SIG-M5 (cell line): Measurements from ENCODE around the gene PIK3C2G.

Experiments used
- DNase-seq: peaks from one replicate; lab custom pipeline; 2025; lab: John Stamatoyannopoulos, UW

The PIK3C2G gene

GRCh38 chr12:18343708-18344107, 82.4 kb downstream of the PIK3C2G start:
- DNase-seq = no peak

- DNase-seq = no peak
Measured at GRCh38 chr12:18345021-18345735, 83.9 kb downstream of the PIK3C2G start.

GRCh38 chr12:18352312-18352711, 91.0 kb downstream of the PIK3C2G start:
- DNase-seq = no peak

- DNase-seq = no peak
Measured at GRCh38 chr12:18355429-18355828, 94.1 kb downstream of the PIK3C2G start.

- DNase-seq = no peak
Measured at GRCh38 chr12:18358077-18358476, 96.8 kb downstream of the PIK3C2G start.

GRCh38 chr12:18358930-18359329, 97.6 kb downstream of the PIK3C2G start:
- DNase-seq = no peak

GRCh38 chr12:18361433-18361832, 100.1 kb downstream of the PIK3C2G start:
- DNase-seq = no peak

- DNase-seq = no peak
Measured at GRCh38 chr12:18363321-18363720, 102.0 kb downstream of the PIK3C2G start.

GRCh38 chr12:18368594-18368993, 107.3 kb downstream of the PIK3C2G start:
- DNase-seq = no peak

- no peak for DNase-seq
Measured at GRCh38 chr12:18373181-18373580, 111.9 kb downstream of the PIK3C2G start.

- DNase-seq = no peak
Measured at GRCh38 chr12:18375131-18375530, 113.8 kb downstream of the PIK3C2G start.

GRCh38 chr12:18375583-18375982, 114.3 kb downstream of the PIK3C2G start:
- DNase-seq = no peak

GRCh38 chr12:18382236-18382885, 121.0 kb downstream of the PIK3C2G start:
- DNase-seq = no peak

- no peak for DNase-seq
Measured at GRCh38 chr12:18383203-18383602, 121.9 kb downstream of the PIK3C2G start.

GRCh38 chr12:18387706-18388105, 126.4 kb downstream of the PIK3C2G start:
- no peak for DNase-seq

- DNase-seq = no peak
Measured at GRCh38 chr12:18389820-18390219, 128.5 kb downstream of the PIK3C2G start.

GRCh38 chr12:18391151-18391550, 129.8 kb downstream of the PIK3C2G start:
- no peak for DNase-seq

GRCh38 chr12:18394742-18395141, 133.4 kb downstream of the PIK3C2G start:
- DNase-seq = no peak

- no peak for DNase-seq
Measured at GRCh38 chr12:18400186-18400585, 138.9 kb downstream of the PIK3C2G start.

- no peak for DNase-seq
Measured at GRCh38 chr12:18402872-18403611, 141.7 kb downstream of the PIK3C2G start.

- DNase-seq = no peak
Measured at GRCh38 chr12:18411453-18411852, 150.1 kb downstream of the PIK3C2G start.

GRCh38 chr12:18414671-18415070, 153.4 kb downstream of the PIK3C2G start:
- no peak for DNase-seq

GRCh38 chr12:18415227-18415626, 153.9 kb downstream of the PIK3C2G start:
- DNase-seq = no peak
